Measurements from ENCODE around the gene ZNF74.

The ZNF74 gene

DNA sequence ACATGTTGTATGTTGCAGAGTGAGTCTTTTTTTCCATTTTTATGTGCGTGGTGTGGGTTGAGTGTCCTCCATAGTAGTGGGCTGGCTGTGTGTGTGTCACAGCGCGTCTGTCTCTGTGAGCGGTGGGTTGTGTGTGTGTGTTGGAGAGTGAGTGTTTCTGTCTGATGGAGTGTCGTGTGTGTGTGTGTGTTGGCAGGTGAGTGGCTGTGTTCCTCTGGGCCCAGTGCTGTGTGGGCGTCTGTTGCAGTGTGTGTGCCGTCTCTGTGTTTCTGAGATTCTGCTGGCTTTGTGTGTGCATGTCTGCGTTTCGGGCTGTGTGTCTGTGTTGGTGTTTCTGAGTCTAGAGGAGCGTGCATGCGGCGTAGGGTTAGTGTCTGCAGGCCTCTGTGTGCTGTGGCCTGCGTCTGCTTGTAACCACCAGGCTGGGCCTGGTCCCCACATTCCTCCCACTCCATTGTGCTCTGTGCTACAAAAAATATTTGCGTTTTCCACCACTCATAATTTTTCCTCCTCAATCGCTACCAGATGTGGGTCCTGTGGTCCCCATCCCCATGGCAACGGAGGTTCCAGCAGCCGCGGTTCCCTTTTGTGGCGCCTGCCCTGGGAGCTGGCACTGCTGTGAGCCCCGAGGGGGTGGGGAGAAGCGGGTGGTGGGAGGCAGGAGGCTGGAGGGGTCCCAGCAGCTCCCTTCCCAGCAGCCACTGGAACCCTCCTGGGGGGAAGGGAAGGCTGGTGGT lies 28.5 kb downstream of the ZNF74 start:
- no peak for DNase-seq

DNA sequence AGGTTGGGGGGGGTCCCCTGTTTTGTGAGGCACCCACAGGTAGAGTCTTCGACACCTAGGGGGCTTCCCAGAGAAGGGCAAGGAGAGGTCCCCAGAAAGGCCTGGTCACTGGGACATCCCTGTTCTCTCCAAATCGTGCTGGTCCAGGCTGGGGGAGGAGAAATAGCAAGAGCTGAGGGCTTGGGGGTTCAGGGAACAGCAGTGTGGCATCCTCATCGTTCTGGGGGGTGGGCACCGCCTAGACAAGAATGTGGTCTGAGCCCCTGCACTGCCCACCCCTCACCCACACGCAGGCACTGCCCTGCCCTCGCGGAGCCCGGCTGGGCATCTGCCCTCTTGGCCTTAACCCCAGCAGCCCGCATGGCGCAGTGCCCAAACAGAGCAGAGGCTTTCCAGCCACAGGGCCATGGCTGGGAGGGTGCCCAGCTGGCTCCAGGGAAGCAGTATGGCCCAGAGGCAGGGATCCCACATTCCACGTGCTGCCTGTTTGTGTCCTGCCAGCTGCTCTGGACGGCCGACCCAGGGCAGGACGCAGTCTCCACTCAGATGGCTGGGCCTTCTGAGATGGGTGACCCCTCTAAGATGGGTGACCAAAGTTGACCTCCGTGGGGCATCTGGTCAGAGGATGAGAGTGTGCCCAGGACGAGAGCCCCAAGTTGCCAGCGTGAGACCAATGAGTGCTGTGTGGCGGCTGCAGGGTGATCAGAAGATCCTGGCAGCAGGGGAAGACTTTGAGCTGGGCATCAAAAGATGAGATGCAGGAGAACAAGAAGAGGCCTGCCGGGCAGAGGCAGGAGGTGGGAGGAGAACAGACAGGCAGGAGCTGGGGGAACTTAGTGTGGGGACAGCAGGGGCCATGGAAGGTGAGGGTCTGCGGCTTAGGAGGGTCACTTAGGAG lies 29.3 kb downstream of the ZNF74 start:
- DNase-seq, result no peak

DNA sequence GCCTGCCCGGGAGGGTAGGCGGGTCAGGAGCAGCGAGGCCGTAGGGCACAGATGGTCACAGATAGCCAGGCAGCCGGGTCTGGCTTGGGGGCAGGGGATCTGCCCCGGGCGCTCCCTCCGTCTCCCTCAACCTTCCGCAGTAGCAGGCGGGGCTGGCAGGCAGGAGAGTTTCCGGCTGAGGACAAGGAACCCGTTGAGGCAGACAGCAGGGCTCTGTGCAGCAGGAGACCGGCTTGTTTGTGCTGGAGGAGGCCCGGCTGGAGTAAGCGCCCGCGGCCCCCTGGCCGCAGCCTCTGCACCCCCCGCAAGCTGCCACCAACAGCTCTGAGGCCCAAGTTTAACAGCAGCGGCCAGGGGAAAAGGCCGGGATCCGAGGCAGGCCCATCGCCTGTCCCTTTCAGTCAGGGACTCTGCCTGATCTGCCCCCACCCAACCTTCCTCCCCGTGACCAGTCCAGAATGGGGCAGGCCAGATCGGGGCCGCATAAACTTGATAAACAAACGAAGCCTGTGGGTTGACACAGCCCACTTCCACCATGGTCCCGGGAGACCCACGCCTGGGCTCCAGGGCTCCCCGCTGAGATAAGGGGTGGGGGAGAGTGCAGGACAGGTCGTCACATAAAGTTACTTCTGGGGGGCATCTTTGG lies 30.1 kb downstream of the ZNF74 start:
- DNase-seq, result no peak

DNA sequence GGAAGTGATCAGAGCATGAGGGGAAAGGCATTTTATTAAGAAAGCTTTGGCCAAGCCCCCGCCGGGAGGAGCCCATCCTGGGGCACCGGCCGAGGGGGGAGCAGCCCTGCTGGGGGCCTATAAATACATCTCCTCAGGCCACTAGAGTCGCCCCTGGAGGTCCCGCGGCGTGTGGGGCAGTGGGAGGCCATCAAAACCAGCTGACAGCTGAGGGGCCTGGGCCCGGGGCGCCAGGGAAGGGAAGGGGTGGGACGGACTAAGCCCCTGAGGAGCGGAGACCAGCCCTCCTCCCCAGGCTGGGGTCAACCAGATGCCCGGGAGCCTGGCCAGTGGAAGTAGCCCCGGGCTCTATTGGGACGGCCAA lies 30.6 kb downstream of the ZNF74 start:
- DNase-seq, result no peak

DNA sequence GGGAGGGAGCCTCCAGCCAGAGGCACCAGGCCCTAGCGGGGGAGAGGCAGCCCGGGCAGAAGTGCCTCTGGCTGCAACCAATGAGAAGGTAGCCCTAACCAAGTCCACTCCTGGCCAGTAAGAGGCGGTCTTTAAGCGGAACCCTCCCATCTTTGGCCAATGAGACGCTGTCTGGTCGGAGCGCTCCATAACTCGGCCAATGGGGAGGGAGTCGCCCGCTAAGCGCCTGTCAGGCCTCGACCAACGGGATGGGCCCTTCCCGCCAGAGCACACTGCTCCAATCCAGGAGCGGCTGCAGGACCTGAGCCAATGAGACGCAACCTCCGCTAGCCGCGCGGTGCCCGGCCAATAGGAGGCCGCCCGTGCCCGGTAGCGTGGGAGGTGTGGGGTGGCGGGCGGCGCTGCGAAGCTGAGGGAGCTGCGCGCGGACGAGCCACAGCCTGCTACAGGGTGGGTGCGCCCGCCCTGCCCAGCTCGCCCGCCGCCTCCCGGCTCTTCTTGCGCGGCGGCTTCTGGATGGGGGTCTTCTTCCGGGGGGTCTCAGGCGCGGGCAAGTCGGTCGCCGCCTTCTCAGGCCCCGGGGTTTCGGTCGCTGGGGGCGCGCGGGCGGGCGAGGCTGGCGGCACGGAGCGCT lies 31.1 kb downstream of the ZNF74 start:
- no peak for DNase-seq

DNA sequence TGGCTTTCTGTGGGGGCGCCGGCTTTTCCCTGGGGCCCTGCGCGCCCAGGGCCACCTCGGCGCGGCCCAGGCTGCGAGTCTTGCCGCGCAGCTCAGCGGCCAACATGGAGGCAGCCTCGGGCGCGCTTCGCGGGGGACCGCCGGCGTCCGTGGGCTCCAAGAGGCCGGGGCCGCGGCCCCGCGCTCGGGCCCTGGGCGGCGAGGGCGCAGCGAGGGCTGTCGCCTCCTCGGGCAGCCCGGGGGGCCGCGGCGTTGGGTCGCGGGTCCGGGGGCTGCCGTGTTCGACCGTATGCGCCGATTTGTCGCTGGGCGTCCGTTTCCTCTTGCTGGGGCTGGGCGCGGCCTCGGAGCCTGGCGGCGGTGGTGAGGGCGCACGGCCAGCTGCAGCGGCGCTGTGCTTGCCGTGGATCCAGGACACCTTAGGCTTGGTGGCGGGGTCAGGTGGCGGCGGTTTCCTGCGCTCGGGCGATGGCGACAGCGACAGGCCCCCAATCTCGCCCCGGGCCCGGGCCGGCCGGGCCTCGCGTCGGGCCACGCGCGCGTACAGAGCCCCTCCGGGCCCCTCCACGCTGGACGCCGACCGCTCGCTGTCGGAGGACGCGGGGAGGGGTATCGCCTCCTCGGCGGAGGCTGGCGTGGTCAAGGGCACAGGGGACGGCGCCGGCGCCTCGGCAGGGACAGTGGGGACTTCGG lies 31.8 kb downstream of the ZNF74 start:
- DNase-seq, result no peak

DNA sequence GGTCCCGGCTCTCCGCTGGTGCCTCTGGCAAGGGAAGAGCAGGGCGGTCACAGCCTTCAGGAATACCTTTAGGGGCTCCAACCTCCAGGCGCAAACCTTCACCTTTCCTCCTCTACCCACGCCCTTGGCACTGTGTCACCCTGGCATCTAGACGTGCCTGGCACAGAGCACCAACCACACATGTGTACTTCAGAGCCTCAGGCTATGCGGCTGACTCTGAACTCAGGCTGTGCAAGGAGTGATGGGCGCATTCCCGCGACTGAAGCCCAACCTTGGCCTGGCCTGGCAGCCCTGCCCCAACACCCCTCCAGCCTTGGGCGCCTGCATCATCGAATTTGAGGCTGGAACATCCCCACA lies 32.3 kb downstream of the ZNF74 start:
- no peak for DNase-seq

DNA sequence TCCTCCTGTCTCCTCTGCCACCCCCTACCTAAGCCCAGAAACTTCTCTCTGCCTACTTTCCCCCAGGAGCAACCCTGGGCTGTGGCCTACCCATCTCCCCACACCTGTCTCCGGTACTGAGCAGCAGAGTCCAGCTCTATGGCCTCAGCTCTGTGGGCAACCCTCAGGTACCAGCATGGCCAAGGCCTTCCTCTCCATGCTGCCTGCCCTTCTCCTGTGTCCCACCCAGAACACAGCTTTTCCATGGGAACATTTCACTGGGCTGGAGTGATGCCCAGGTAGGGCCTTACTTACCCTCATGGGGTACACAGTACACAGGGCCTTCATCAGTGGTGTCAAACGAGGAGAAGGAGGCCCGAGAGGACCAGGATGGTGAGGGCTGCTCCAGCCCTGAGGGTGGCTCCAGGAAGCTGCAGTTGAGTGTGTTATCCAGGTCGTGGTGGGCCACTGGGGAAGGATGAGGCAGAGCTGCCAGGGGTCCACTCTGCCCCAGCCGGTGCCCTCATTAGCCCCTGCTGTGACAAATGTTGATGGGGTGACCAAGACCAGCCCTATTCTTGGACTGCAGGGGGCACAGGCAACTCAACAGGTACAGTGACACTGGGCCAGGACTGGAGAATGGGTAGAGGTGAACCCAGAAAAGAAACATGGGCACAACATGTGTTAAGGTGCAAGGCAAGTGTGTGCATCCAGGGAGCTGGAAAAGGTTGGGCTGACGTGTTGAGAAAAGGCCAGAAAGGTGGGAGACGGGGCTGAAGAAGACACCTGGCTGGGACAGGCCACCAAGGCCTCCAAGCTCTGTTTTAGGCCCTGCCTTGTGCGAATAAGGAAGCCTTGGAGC lies 33.4 kb downstream of the ZNF74 start:
- DNase-seq, result no peak

DNA sequence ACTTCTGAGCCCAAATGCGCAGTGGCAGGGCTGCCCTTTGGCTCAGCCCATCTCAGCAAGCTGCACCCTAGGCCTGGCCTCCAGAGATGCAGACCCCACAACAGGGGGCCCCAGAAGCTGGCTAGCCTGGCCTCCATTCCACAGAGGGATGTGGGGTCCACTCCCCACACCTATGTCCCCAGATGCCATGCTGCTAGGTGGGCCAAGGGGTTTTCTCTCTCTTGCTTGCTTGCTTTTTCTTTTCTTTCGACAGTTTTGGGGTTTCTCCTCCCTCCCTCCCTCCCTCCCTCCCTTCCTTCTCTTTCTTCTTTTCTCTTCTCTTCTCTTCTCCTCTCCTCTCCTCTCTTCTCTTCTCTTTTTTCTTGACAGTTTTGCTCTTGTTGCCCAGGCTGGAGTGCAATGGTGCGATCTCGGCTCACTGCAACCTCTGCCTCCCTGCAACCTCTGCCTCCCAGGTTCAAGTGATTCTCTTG lies 34.0 kb downstream of the ZNF74 start:
- no peak for DNase-seq

DNA sequence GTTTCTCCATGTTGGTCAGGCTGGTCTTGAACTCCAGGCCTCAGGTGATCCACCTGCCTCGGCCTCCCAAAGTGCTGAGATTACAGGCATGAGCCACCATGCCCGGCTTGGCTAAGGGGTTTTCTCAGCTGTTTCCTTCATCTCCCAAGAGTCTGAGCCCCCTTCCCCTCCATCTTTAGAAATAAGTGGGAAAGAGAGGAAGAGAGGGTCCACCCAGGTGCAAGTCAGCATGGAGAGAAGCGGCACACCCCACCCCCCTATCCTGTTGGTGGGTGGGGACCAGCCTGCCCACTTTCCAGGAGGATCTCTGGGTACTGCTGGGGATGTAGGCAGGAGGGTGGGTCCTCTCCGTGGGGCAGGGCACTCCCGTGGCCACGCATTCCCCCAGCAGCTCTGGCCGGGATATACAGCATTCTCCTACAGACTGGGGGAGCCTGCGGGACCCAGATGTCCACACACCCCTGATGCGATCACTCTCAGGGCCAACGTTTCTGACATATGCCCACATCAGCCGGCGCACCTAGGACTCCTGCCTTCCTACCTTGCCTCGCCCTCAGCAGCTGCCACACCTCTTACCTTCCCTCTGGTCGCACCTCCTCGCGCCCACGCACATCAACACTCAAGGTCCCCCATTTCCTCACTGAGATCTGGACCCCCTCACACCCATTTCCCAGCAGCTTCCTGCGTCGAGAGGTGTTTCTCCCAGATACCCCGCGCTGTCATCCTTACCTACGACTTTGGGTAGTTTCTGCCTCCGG lies 34.7 kb downstream of the ZNF74 start:
- no peak for DNase-seq

DNA sequence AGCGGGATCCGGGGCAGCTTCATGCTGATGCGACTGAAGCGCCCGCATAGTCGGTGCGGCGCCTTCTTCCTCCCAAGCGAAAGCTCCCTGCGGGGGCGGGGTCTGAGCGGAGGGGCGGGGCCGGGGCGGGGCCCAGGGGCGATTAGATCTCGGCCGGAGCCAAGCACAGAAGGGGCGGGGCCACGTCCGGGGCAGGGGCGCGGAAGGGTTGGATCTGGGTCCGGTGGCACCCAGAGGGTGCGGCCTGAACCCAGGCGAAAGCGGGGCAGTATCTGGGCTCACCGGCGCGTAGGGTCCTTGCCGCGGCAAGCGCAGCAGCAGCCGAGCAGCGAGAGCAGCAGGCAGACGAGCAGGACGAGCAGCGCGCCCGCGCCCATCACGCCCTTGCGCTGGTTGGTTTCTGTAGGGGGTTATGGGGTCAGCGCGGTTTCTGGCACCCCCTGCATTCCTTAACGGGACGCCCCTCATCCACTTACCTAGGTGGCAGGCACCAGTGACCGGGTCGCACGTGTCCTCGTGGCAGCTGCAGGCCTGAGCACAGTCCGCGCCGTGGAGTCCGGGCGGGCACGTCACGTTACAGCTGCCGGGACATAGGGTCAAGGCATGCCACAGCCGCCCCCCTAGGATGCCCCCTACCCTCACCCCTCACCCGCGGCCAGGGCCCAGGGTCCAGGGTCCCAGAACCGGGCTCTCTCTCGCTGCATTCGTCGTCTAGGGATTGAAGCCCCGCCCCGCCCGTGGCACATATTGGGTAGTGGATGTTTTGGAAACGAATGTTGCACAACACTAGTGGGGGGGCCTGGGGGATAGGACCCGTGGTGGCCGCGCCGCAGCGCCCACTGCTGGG lies 35.5 kb downstream of the ZNF74 start:
- DNase-seq, result no peak

DNA sequence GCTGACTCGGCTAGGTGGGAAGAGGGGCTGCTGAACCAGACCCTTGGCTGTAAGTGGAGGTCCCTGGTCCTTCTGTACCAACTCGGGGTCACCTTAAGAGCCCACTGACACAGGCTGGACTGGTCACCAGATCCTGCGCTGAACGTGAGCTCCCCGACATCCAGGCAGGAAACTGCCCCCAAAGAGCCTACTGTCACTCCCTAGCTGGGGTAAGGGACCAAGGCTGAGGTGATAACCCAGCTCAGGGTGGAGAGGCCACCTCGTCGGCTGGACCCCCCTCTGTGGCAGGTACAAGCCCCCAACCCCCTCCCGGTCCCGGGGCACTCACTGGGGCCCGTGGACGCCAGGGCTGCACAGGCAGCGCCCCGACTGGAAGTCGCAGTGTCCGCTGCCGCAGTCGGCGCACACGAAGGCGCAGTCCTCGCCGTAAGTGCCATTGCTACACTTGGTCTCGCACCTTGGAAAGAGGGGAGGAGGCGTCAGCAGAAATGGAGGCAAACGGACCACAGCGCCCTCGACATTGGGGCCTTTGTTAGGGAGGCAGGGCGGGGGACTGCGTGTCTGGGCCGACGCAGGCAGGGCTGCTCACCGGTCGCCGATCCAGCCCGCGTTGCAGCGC lies 36.3 kb downstream of the ZNF74 start:
- no peak for DNase-seq

DNA sequence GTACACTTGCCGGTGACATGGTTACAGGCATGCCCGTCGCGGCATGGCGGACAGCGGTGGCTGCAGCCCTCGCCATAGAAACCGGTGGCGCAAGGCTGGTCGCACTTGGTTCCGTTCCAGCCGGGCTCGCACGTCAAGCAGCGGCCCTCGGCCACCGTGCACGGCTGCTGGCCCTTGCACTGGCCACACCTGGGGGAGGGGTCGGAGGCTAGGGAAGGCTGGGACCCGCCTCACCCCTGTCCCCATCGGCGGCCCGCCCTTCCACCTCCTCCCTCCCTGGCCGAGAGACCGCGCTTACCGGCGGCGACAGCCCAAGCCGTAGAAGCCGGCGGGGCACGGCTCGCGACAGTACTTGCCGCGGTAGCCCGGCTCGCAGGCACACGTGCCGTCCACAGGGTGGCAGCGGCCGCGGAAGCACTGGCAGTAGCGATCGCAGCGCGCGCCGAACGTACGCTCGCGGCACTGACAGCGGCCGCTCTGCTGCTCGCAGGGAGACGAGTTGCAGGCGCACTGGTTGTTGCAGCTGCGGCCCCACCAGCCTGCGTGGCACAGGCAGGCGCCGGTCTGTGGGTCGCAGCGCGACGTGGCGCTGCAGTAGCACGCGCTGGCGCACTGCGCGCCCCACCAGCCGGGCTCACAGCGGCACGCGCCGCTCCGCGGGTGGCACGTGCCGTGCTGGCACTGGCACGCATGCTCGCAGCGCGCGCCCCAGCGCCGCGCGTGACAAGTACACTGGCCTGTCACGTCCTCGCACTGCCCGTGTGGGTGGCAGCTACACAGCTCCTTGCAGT lies 37.0 kb downstream of the ZNF74 start:
- DNase-seq, result no peak

DNA sequence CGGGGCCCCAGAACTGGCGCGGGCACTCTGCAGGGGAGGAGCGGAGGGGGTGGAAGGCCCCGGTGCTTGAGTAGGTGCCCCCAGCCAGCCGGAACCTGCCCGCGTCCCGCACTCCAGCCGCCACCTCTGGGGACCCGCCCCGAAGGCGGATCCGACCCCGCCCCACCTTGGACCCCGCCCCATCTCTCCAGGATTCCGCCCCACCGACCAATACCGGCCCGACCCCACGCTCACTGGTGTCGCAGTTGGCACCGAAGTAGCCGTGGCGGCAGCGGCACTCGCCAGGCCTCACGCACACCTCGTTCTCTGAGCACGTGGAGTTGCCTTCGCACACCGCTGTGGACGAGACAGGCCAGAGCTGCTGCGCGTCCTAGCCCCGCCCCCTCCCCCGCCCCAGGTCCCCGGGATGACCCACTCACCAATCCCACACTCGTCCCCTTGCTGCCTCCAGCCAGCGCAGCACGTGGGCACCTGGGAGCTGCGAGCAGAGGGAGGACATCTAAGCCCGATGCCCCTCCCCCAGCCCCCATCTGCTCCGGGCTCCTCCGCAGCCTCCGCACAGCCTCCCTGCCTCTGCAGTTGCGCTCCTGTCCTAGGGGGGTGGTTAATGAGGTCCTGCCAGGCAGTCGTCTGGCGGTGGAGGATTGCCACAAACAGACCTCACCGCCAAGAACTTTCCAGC lies 37.7 kb downstream of the ZNF74 start:
- no peak for DNase-seq

DNA sequence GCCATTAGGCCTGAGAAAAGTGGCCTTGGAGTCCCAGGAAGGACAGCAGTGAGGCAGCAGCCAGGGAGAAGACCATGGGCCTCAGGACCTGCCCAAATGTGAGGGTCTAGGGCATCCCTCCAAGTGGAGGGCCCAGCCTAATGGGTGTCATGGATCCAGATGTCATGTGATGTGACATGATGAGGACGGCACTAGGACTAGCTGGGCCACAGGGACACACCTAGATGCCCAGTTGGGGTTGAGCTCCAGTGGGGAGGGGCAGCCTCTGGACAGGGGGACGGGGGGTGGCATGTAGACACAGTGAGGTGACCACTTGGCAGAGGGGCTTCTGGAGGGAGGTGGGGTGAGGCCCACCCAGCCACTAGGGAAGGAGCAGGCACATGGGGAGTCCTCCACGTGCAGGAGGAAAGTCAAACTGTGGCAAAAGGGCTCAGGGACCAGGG lies 38.3 kb downstream of the ZNF74 start:
- no peak for DNase-seq

DNA sequence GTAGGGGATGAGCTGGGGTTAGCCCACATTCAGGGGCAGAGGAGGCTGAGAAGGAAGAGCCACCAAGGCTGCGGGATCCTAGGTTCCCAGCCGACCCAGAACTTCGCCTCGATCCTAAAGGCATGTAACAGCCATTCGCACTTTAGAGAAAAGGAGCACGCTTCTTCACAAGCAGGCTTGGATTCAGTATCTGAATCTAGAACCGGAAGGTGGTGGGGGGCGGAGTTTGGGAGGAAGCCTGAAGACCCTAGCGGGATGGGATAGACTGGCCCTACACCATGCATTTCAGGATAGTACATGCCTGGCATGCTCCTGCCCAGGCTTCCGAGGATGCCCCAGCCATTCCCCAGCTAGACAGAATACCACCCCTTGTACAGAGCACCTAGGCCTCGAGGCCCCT lies 39.2 kb downstream of the ZNF74 start:
- no peak for DNase-seq

DNA sequence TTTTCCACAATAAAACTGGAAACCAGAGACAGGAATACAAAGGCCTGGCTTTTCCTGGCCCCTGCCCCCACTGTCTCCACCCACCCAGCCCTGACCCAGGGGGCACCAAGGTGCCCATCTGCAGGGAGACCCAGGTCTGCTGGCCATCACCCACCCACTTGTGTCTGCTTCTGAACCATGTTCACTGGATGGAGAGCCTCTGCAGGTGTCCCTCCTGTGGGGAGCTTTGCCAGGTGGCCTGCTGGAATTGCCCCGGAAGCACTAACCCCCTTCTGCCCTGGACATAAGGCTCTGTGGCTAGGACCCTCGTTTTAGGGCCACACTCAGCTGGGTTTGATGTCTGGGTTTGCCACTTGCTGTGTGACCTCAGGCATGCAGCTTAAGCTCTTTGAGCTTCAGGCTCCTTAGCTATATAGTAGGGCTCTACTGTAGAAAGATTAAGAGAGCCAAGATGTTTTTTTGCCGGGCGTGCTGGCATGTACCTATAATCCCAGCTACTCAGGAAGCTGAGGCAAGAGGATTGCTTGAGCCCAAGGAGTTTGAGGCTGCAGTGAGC lies 39.8 kb downstream of the ZNF74 start:
- no peak for DNase-seq
